H9 (cell line): ENCODE data around the gene ATP11C. TPM values are rescaled to one million over a fixed set of nuclear protein-coding genes. Genes with fewer than 3 reads are reported as not detected.

Source experiments
- DNase-seq: peaks from one replicate; pipeline ENCODE4 v3.0.0-alpha.2; 2017
- H2AFZ ChIP-seq: one replicate; pipeline ENCODE4 v1.6.1; 2013; ENCODE audit warnings: mild to moderate bottlenecking, low read length, control low read depth, moderate library complexity
- H2AK5ac ChIP-seq: 2 replicates; pipeline ENCODE4 v1.6.1; 2013; ENCODE audit warnings: low read length, control low read depth, mixed read lengths; ENCODE audit not compliant: insufficient read length
- H2BK120ac ChIP-seq: one replicate; pipeline ENCODE4 v1.6.1; 2013; ENCODE audit warnings: low read depth, mild to moderate bottlenecking, low read length, control low read depth, inconsistent platforms; ENCODE audit not compliant: poor library complexity, severe bottlenecking
- H2BK12ac ChIP-seq: 2 replicates; pipeline ENCODE4 v1.6.1; 2013; ENCODE audit warnings: low read length, control low read depth, mixed read lengths, low read depth; ENCODE audit not compliant: insufficient read length
- H2BK15ac ChIP-seq: 2 replicates; pipeline ENCODE4 v1.6.1; 2013; ENCODE audit warnings: low read depth, low read length, control low read depth
- H2BK20ac ChIP-seq: one replicate; pipeline ENCODE4 v1.6.1; 2013; ENCODE audit warnings: low read depth, mild to moderate bottlenecking, low read length, control low read depth, inconsistent platforms; ENCODE audit not compliant: poor library complexity, severe bottlenecking
- H2BK5ac ChIP-seq: 2 replicates; pipeline ENCODE4 v1.6.1; 2013; ENCODE audit warnings: low read length, control low read depth, mixed read lengths; ENCODE audit not compliant: insufficient read length
- H3K14ac ChIP-seq: 2 replicates; pipeline ENCODE4 v1.6.1; 2013; ENCODE audit warnings: low read length, control low read depth; ENCODE audit not compliant: insufficient read depth
- H3K18ac ChIP-seq: 2 replicates; pipeline ENCODE4 v1.6.1; 2013; ENCODE audit warnings: low read depth, mild to moderate bottlenecking, mixed read lengths, low read length, control low read depth; ENCODE audit not compliant: insufficient read length
- H3K23ac ChIP-seq: 2 replicates; pipeline ENCODE4 v1.6.1; 2013; ENCODE audit warnings: low read length, control low read depth, mixed read lengths, low read depth; ENCODE audit not compliant: insufficient read length
- H3K23me2 ChIP-seq: 2 replicates; pipeline ENCODE4 v1.6.1; 2013; ENCODE audit warnings: low read depth, mild to moderate bottlenecking, mixed read lengths, low read length, control low read depth; ENCODE audit not compliant: insufficient read length, poor library complexity, severe bottlenecking
- H3K27ac ChIP-seq: 2 replicates; pipeline ENCODE4 v1.5.1; 2013; ENCODE audit warnings: low read length, control low read depth, mixed read lengths, low read depth; ENCODE audit not compliant: insufficient read length
- H3K27me3 ChIP-seq: 2 replicates; pipeline ENCODE4 v1.6.1; 2013; ENCODE audit warnings: low read length, control low read depth, inconsistent platforms; ENCODE audit not compliant: insufficient read depth
- H3K4ac ChIP-seq: 2 replicates; pipeline ENCODE4 v1.6.1; 2013; ENCODE audit warnings: low read depth, mild to moderate bottlenecking, control low read depth, inconsistent platforms, low read length, moderate library complexity
- H3K4me1 ChIP-seq: 2 replicates; pipeline ENCODE4 v1.6.1; 2013; ENCODE audit warnings: low read length, control low read depth, inconsistent platforms; ENCODE audit not compliant: insufficient read depth
- H3K4me2 ChIP-seq: 2 replicates; pipeline ENCODE4 v1.6.1; 2013; ENCODE audit warnings: low read length, control low read depth, mixed read lengths; ENCODE audit not compliant: insufficient read length, insufficient read depth
- H3K56ac ChIP-seq: 2 replicates; pipeline ENCODE4 v1.6.1; 2013; ENCODE audit warnings: low read depth, mild to moderate bottlenecking, mixed read lengths, low read length, control low read depth; ENCODE audit not compliant: insufficient read length
- H3K79me1 ChIP-seq: 2 replicates; pipeline ENCODE4 v1.6.1; 2013; ENCODE audit warnings: low read depth, mild to moderate bottlenecking, moderate library complexity, low read length, control low read depth, inconsistent platforms; ENCODE audit not compliant: insufficient read depth, poor library complexity, severe bottlenecking
- H3K79me2 ChIP-seq: 2 replicates; pipeline ENCODE4 v1.6.1; 2013; ENCODE audit warnings: low read length, control low read depth, inconsistent platforms; ENCODE audit not compliant: insufficient read depth
- H3K9ac ChIP-seq: 2 replicates; pipeline ENCODE4 v1.6.1; 2013; ENCODE audit warnings: low read length, control low read depth, mixed read lengths; ENCODE audit not compliant: insufficient read length; ENCODE audit errors: extremely low read depth
- H3K9me3 ChIP-seq: one replicate; pipeline ENCODE4 v1.6.1; 2013; ENCODE audit warnings: low read depth, low read length, inconsistent platforms; ENCODE audit not compliant: control insufficient read depth
- H3T11ph ChIP-seq: one replicate; pipeline ENCODE4 v1.6.1; 2013; ENCODE audit warnings: mild to moderate bottlenecking, low read length, control low read depth, inconsistent platforms
- H4K20me1 ChIP-seq: one replicate; pipeline ENCODE4 v1.6.1; 2013; ENCODE audit not compliant: control insufficient read depth, insufficient read length, insufficient read depth
- H4K5ac ChIP-seq: 2 replicates; pipeline ENCODE4 v1.6.1; 2013; ENCODE audit warnings: low read depth, mild to moderate bottlenecking, mixed read lengths, low read length, control low read depth; ENCODE audit not compliant: insufficient read length
- H4K8ac ChIP-seq: replicated peaks from 2 replicates; pipeline ENCODE4 v1.6.1; 2013; ENCODE audit warnings: low read length, control low read depth, mixed read lengths, low read depth; ENCODE audit not compliant: insufficient read length
- H4K91ac ChIP-seq: 2 replicates; pipeline ENCODE4 v1.6.1; 2013; ENCODE audit warnings: low read depth, mild to moderate bottlenecking, moderate library complexity, mixed read lengths, low read length, control low read depth; ENCODE audit not compliant: insufficient read length
- H3K27ac Mint-ChIP-seq, 3 experiments: 2 replicates in 2 of 3; 3 replicates in 1 of 3; pipeline ENCODE4 v1.8.0; 2020 to 2021; ENCODE audit warnings: mixed read lengths in 3 of 3, mild to moderate bottlenecking in 1 of 3, moderate library complexity in 1 of 3
- H3K27me3 Mint-ChIP-seq: 2 replicates; pipeline ENCODE4 v1.8.0; 2021; ENCODE audit warnings: low read depth, mild to moderate bottlenecking, moderate library complexity, mixed read lengths
- H3K36me3 Mint-ChIP-seq, 3 experiments: 2 replicates in 2 of 3; 3 replicates in 1 of 3; pipeline ENCODE4 v1.8.0; 2020 to 2021; ENCODE audit warnings: low read depth in 3 of 3, mixed read lengths in 3 of 3; ENCODE audit not compliant: insufficient read depth in 1 of 3
- H3K4me1 Mint-ChIP-seq, 2 experiments: 2 replicates each; pipeline ENCODE4 v1.8.0; 2020; ENCODE audit warnings: mixed read lengths in 2 of 2
- H3K4me3 Mint-ChIP-seq, 2 experiments: 2 replicates in 1 of 2; 3 replicates in 1 of 2; pipeline ENCODE4 v1.8.0; 2020 to 2021; ENCODE audit warnings: mild to moderate bottlenecking in 2 of 2, mixed read lengths in 2 of 2, moderate library complexity in 1 of 2
- H3K9me3 Mint-ChIP-seq, 2 experiments: 2 replicates in 1 of 2; 3 replicates in 1 of 2; pipeline ENCODE4 v1.8.0; 2020; ENCODE audit warnings: mild to moderate bottlenecking in 2 of 2, mixed read lengths in 2 of 2, moderate library complexity in 1 of 2
- CTCF ChIP-seq: fragments of 200-600 bp; sonication (generic); conservative IDR thresholded peaks from 3 replicates; pipeline ENCODE4 v1.8.0; 2021; ENCODE audit warnings: antibody characterized with exemption, mild to moderate bottlenecking
- WGBS: extraction: QIAGEN DNeasy Blood & Tissue Kit; methylation state at CpG from one replicate; pipeline ENCODE4 v1.1.7; 2013; ENCODE audit warnings: missing lambda C conversion rate, low lambda C conversion rate, mixed read lengths; ENCODE audit not compliant: insufficient read length; ENCODE audit errors: extremely low coverage; 5-methylcytosine and 5-hydroxymethylcytosine counted together
- total RNA-seq: library from RNA; stranded (reverse); gene quantifications from 2 replicates; pipeline ENCODE4 v1.2.1, GENCODE V29; 2021

Gene ATP11C
- total RNA-seq, 1 experiment from 2014 or later: 28.4 TPM

- Histone ChIP-seq H3K4ac (no peak overlapping the region), H3K27ac (no peak overlapping the region), H3K23me2 (no peaks in the 10 kb centered on the region), H4K8ac (no peak overlapping the region), H2AK5ac (no peak overlapping the region), H3K79me2 (peaks cover 12% of the 10 kb centered on the region; the same call in 1 of the 2 replicates), H2BK5ac (no peak overlapping the region), H3K4me2 (no peak overlapping the region), H3K56ac (no peak overlapping the region), H2BK12ac (no peak overlapping the region), H3K9me3 (no peaks in the 10 kb centered on the region), H3K27me3 (no peaks in the 10 kb centered on the region), H4K20me1 (no peaks in the 10 kb centered on the region), H3K14ac (no peak overlapping the region), H2BK15ac (no peak overlapping the region), H2BK20ac (no peak overlapping the region), H4K91ac (no peak overlapping the region), H3K79me1 (peaks cover 5% of the 10 kb centered on the region), H3K23ac (no peak overlapping the region), H3K4me1 (peaks cover 2% of the 10 kb centered on the region; the same call in 1 of the 2 replicates), H2BK120ac (no peak overlapping the region), H2AFZ (no peak overlapping the region), H4K5ac (no peak overlapping the region), H3K18ac (no peak overlapping the region), H3K9ac (no peak overlapping the region), H3T11ph (no peak overlapping the region)
- WGBS: no CpG with 5 or more reads among the region's 3 CpGs
- peaks cover 0 to 3% of the 10 kb centered on the region in 2 experiments; a peak in 1 of 4 replicates for H3K4me1 Mint-ChIP-seq
- peaks cover 2 to 49% of the 10 kb centered on the region in 2 experiments; a peak in 4 of 5 replicates for H3K9me3 Mint-ChIP-seq
- DNase-seq: no peak
- peaks cover 0 to 14% (median 0%) of the 10 kb centered on the region in 3 experiments; a peak in 4 of 7 replicates for H3K36me3 Mint-ChIP-seq
- H3K27ac Mint-ChIP-seq: no peak overlapping the region; a peak in 1 of 7 replicates
- H3K27me3 Mint-ChIP-seq: no peaks in the 10 kb centered on the region
- no peak for TF ChIP-seq CTCF
- no peak overlapping the region for H3K4me3 Mint-ChIP-seq
Observed at GRCh38 chrX:139890991-139891700, 41.7 kb downstream of the ATP11C start.
